Hepatocyte (in vitro differentiated cells): ENCODE data around the gene CHST15. TPM values are rescaled to one million over a fixed set of nuclear protein-coding genes. Genes with fewer than 3 reads are reported as not detected.

ENCODE experiments used
- DNase-seq: peaks from one replicate; pipeline ENCODE4 v3.0.0-alpha.2; 2016; ENCODE audit warnings: low spot score
- H2AFZ ChIP-seq: fragments of 200-600 bp; sonication (generic); 2 replicates; pipeline ENCODE4 v1.6.0; 2016; ENCODE audit warnings: antibody characterized with exemption, mild to moderate bottlenecking
- H3K27ac ChIP-seq: fragments of 200-600 bp; sonication (generic); 2 replicates; pipeline ENCODE4 v1.5.1; 2016; ENCODE audit warnings: mild to moderate bottlenecking
- H3K27me3 ChIP-seq: fragments of 200-600 bp; sonication (generic); 2 replicates; pipeline ENCODE4 v1.6.1; 2016
- H3K36me3 ChIP-seq: fragments of 200-600 bp; sonication (generic); replicated peaks from 2 replicates; pipeline ENCODE4 v1.5.1; 2016; ENCODE audit warnings: low read depth; ENCODE audit not compliant: insufficient read depth
- H3K4me1 ChIP-seq: fragments of 200-600 bp; sonication (generic); 2 replicates; pipeline ENCODE4 v1.5.1; 2016; ENCODE audit warnings: mild to moderate bottlenecking, moderate library complexity; ENCODE audit not compliant: insufficient read depth
- H3K4me2 ChIP-seq: fragments of 200-600 bp; sonication (generic); 2 replicates; pipeline ENCODE4 v1.6.0; 2016
- H3K4me3 ChIP-seq: fragments of 200-600 bp; sonication (generic); 2 replicates; pipeline ENCODE4 v1.5.1; 2016; ENCODE audit warnings: mild to moderate bottlenecking
- H3K79me2 ChIP-seq: fragments of 200-600 bp; sonication (generic); 2 replicates; pipeline ENCODE4 v1.6.0; 2017; ENCODE audit warnings: mild to moderate bottlenecking
- H3K9me2 ChIP-seq: fragments of 200-600 bp; sonication (generic); replicated peaks from 2 replicates; pipeline ENCODE4 v1.6.0; 2017; ENCODE audit warnings: mild to moderate bottlenecking; ENCODE audit not compliant: insufficient read depth
- H3K9me3 ChIP-seq: fragments of 200-600 bp; sonication (generic); 2 replicates; pipeline ENCODE4 v1.5.1; 2016; ENCODE audit warnings: low read depth, mild to moderate bottlenecking
- H4K20me1 ChIP-seq: fragments of 200-600 bp; sonication (generic); 2 replicates; pipeline ENCODE4 v1.6.0; 2016; ENCODE audit warnings: mild to moderate bottlenecking; ENCODE audit not compliant: insufficient read depth, poor library complexity, severe bottlenecking
- EZH2 ChIP-seq: fragments of 200-600 bp; sonication (generic); IDR thresholded peaks from 2 replicates; pipeline ENCODE4 v1.6.1; 2016; ENCODE audit warnings: antibody characterized with exemption, mild to moderate bottlenecking, borderline replicate concordance
- EZH2phosphoT487 ChIP-seq: fragments of 200-600 bp; sonication (generic); IDR thresholded peaks from one replicate; pipeline ENCODE4 v1.6.1; 2018; ENCODE audit warnings: antibody characterized with exemption, mild to moderate bottlenecking, low read depth, moderate library complexity; ENCODE audit not compliant: unreplicated experiment, severe bottlenecking
- WGBS: methylation state at CpG from one replicate; pipeline ENCODE4 v1.1.6; 2016; ENCODE audit warnings: low lambda C conversion rate; ENCODE audit errors: missing lambda C conversion rate; 5-methylcytosine and 5-hydroxymethylcytosine counted together
- polyA plus RNA-seq: library from polyadenylated mRNA; unstranded; fragments of >200 nt; fragmentation: Nextera tagmentation; extraction: Ambion mirVana; gene quantifications from 2 replicates; pipeline ENCODE4 v1.2.1, GENCODE V29; 2016
- total RNA-seq: library from RNA; depleted of rRNA; stranded (reverse); fragments of >200 nt; gene quantifications from 2 replicates; pipeline ENCODE4 v1.2.3, GENCODE V29; 2014
- TF ChIP-seq, protein P1 (sequence below): fragments of 200-600 bp; sonication (generic); IDR thresholded peaks from 2 replicates; pipeline ENCODE4 v1.5.1; 2016; ENCODE audit warnings: antibody characterized with exemption, mild to moderate bottlenecking; ENCODE audit not compliant: poor library complexity

The CHST15 gene
- total and polyA plus RNA-seq, 2 experiments from 2014 or later, result 3.9 to 4.5 TPM

- Histone ChIP-seq H3K4me3 (no peak overlapping the region), H2AFZ (no peak overlapping the region), H3K9me2 (no peaks in the 10 kb centered on the region), H4K20me1 (no peaks in the 10 kb centered on the region), H3K79me2 (no peaks in the 10 kb centered on the region), H3K27ac (no peak overlapping the region), H3K27me3 (no peaks in the 10 kb centered on the region), H3K9me3 (no peaks in the 10 kb centered on the region), H3K4me2 (no peak overlapping the region), H3K4me1 (no peaks in the 10 kb centered on the region), H3K36me3 (no peaks in the 10 kb centered on the region)
- TF ChIP-seq EZH2 (no peak), EZH2phosphoT487 (no peak)
- TF ChIP-seq, protein P1, sequence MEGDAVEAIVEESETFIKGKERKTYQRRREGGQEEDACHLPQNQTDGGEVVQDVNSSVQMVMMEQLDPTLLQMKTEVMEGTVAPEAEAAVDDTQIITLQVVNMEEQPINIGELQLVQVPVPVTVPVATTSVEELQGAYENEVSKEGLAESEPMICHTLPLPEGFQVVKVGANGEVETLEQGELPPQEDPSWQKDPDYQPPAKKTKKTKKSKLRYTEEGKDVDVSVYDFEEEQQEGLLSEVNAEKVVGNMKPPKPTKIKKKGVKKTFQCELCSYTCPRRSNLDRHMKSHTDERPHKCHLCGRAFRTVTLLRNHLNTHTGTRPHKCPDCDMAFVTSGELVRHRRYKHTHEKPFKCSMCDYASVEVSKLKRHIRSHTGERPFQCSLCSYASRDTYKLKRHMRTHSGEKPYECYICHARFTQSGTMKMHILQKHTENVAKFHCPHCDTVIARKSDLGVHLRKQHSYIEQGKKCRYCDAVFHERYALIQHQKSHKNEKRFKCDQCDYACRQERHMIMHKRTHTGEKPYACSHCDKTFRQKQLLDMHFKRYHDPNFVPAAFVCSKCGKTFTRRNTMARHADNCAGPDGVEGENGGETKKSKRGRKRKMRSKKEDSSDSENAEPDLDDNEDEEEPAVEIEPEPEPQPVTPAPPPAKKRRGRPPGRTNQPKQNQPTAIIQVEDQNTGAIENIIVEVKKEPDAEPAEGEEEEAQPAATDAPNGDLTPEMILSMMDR, result no peak
- WGBS, result 94% methylated on average over 16 of the region's 16 CpGs
- no peak for DNase-seq
Measured at GRCh38 chr10:124083740-124084397, 9.5 kb downstream of the CHST15 start.

GRCh38 chr10:124083047-124083739 lies 10.2 kb downstream of the CHST15 start:
- no peak overlapping the region for H2AFZ ChIP-seq
- H3K4me2 ChIP-seq, result no peak overlapping the region
- H3K4me1 ChIP-seq, result no peaks in the 10 kb centered on the region
- 95% methylated on average over 10 of the region's 10 CpGs for WGBS
- H3K27me3 ChIP-seq, result no peaks in the 10 kb centered on the region
- DNase-seq, result no peak
- TF ChIP-seq EZH2 (no peak), EZH2phosphoT487 (no peak)
- TF ChIP-seq, protein P1, result no peak
- no peak overlapping the region for H3K27ac ChIP-seq
- no peaks in the 10 kb centered on the region for H4K20me1 ChIP-seq
- H3K79me2 ChIP-seq, result no peaks in the 10 kb centered on the region
- H3K4me3 ChIP-seq, result no peak overlapping the region
- H3K9me2 ChIP-seq, result no peaks in the 10 kb centered on the region
- no peaks in the 10 kb centered on the region for H3K36me3 ChIP-seq
- no peaks in the 10 kb centered on the region for H3K9me3 ChIP-seq

DNA sequence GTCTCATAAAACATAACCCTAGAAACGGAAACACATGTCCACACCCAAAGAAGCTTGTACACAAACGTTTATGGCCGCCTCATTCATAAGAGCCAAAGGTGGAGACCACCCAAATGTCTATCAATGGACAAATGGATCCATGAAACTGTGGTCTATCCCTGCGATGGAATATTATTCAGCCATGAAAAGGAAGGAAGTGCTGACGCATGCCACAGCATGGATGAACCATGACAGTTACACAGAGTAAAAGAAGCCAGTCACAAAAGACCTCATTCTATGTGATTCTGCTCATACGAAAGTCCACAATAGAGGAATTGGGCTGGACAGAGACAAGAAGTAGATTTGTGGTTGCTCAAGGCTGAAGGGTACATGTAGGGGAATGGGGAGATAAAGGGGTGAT lies 10.8 kb downstream of the CHST15 start:
- H3K27me3 ChIP-seq, result no peaks in the 10 kb centered on the region
- H3K79me2 ChIP-seq, result no peaks in the 10 kb centered on the region
- WGBS, result 96% methylated on average over 6 of the region's 6 CpGs

More for the DNA sequence above, 10.8 kb downstream of the CHST15 start:
- Histone ChIP-seq H3K36me3 (no peaks in the 10 kb centered on the region), H3K27ac (no peak overlapping the region), H3K4me3 (no peak overlapping the region), H3K4me2 (no peak overlapping the region), H3K9me2 (no peaks in the 10 kb centered on the region), H3K4me1 (no peaks in the 10 kb centered on the region), H3K9me3 (no peaks in the 10 kb centered on the region), H2AFZ (no peak overlapping the region), H4K20me1 (no peaks in the 10 kb centered on the region)
- TF ChIP-seq EZH2 (no peak), EZH2phosphoT487 (no peak)
- TF ChIP-seq, protein P1, result no peak
- DNase-seq, result no peak
